ENCODE data around the gene TYW3. TPM values are rescaled to one million over a fixed set of nuclear protein-coding genes. Genes with fewer than 3 reads are reported as not detected.

Gene TYW3
- total and polyA plus RNA-seq, 2 of the 4 experiments (the other 2 are of a cell fraction) = 9.3 to 16.5 TPM

GRCh38 chr1:74686928-74687327 is 46.0 kb upstream of the TYW3 start:
- H2BK15ac ChIP-seq (ENCODE audit: low read depth, low read length) = no peak overlapping the region
- H3K9me1 ChIP-seq (ENCODE audit: insufficient read depth, low read length) = no peaks in the 10 kb centered on the region
- DNase-seq (no peak), ATAC-seq (ENCODE audit: low read depth) (no peak)
- H3K4me1 ChIP-seq (ENCODE audit: control insufficient read depth, insufficient read depth, low read length) = no peaks in the 10 kb centered on the region
- no peaks in the 10 kb centered on the region for H3K36me3 ChIP-seq (ENCODE audit: control insufficient read depth, insufficient read depth, low read length)
- no peak overlapping the region for H3K18ac ChIP-seq (ENCODE audit: low read depth, low read length)
- no peak overlapping the region for H3K23ac ChIP-seq (ENCODE audit: low read depth, low read length)
- no peak overlapping the region for H4K91ac ChIP-seq (ENCODE audit: insufficient read depth, low read depth, low read length)
- in situ Hi-C loops (cut with MboI; ENCODE audit: low sequenced_read_pairs) (no loop called here), intact Hi-C loops (cut with micrococcal nuclease) (no loop called here), dilution Hi-C loops (cut with HindIII; ENCODE audit: low sequenced_read_pairs, unreplicated experiment) (no loop called here)
- ChIA-PET POLR2A (ENCODE audit: unreplicated experiment) (no interaction called here), CTCF (no interaction called here)
- no peak overlapping the region for H2BK5ac ChIP-seq (ENCODE audit: low read depth, low read length, poor library complexity, severe bottlenecking)
- H2BK20ac ChIP-seq (ENCODE audit: low read depth, low read length) = no peak overlapping the region
- H3K4me2 ChIP-seq (ENCODE audit: low read depth, low read length) = no peak overlapping the region
- no peak overlapping the region for H4K8ac ChIP-seq (ENCODE audit: low read depth in 2 of 2, low read length in 2 of 2)
- no peak overlapping the region for H3K56ac ChIP-seq (ENCODE audit: extremely low read depth, insufficient read depth, low read length)
- no peak overlapping the region for H3K4ac ChIP-seq (ENCODE audit: low read depth, low read length)
- no peak overlapping the region for H3K9ac ChIP-seq (ENCODE audit: low read depth, low read length)
- no CpG with 5 or more reads among the region's 4 CpGs for WGBS, 2 experiments (ENCODE audit: extremely low coverage in 2 of 2, insufficient read length in 1 of 2)
- no peak for TF ChIP-seq RFX5 (IDR thresholded peaks at IDR 0.05; ENCODE audit: low read depth, low read length)
- TF ChIP-seq, protein P1, sequence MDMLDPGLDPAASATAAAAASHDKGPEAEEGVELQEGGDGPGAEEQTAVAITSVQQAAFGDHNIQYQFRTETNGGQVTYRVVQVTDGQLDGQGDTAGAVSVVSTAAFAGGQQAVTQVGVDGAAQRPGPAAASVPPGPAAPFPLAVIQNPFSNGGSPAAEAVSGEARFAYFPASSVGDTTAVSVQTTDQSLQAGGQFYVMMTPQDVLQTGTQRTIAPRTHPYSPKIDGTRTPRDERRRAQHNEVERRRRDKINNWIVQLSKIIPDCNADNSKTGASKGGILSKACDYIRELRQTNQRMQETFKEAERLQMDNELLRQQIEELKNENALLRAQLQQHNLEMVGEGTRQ (IDR thresholded peaks at IDR 0.05; ENCODE audit: low read depth, low read length) = no peak
- TF ChIP-seq ELK1 (IDR thresholded peaks at IDR 0.05; ENCODE audit: borderline replicate concordance, low read depth, low read length) = no peak
- TF ChIP-seq FOS (IDR thresholded peaks at IDR 0.05; ENCODE audit: low read depth, low read length) = no peak
- H2AFZ ChIP-seq (replicated peaks; ENCODE audit: low read length, poor library complexity) = no peak overlapping the region
- no peak overlapping the region for H3K14ac ChIP-seq (replicated peaks; ENCODE audit: low read depth, low read length)
- H3K27me3 ChIP-seq (ENCODE audit: control insufficient read depth, insufficient read depth, low read length) = no peaks in the 10 kb centered on the region
- no peak overlapping the region for H3K4me3 ChIP-seq (ENCODE audit: insufficient read depth, low read depth, low read length)
- H4K20me1 ChIP-seq (ENCODE audit: insufficient read depth, low read length) = no peaks in the 10 kb centered on the region
- H4K5ac ChIP-seq (ENCODE audit: low read depth, low read length) = no peak overlapping the region
- no TSS peak for BruUV-seq (replicated peaks)
- H3K27ac ChIP-seq (ENCODE audit: insufficient read depth, low read length) = no peak overlapping the region
- H3K9me3 ChIP-seq (ENCODE audit: control insufficient read depth, insufficient read depth, low read length) = no peaks in the 10 kb centered on the region
- no peak overlapping the region for H2AK5ac ChIP-seq (ENCODE audit: low read depth, low read length)
- no peak overlapping the region for H2AK9ac ChIP-seq (replicated peaks; ENCODE audit: low read depth, low read length, poor library complexity)
- no peaks in the 10 kb centered on the region for H3K79me1 ChIP-seq (ENCODE audit: low read depth in 1 of 2, low read length in 2 of 2)
- H2BK120ac ChIP-seq (ENCODE audit: low read depth, low read length) = no peak overlapping the region

All from IMR-90 (cell line).